ENCODE results near the gene PP2D1.

GRCh38 chr3:19954676-19955075, 57.4 kb downstream of the PP2D1 start:
- no peak for TF ChIP-seq CTCF (conservative IDR thresholded peaks at IDR 0.05 in 1 of 2, IDR thresholded peaks at IDR 0.05 in 1 of 2; ENCODE audit: low read depth in 1 of 2, low read length in 2 of 2)
- no peak for TF ChIP-seq EZH2 (IDR thresholded peaks at IDR 0.05; ENCODE audit: low read length, missing control alignments)
